HepG2 (cell line): Measurements from ENCODE around the gene DDTL. TPM values are rescaled to one million over a fixed set of nuclear protein-coding genes. Genes with fewer than 3 reads are reported as not detected.

Experiments
- ATAC-seq: fragments of 200-7000 bp; cut with Tn5 transposase; 3 replicates; pipeline ENCODE4 v1.9.1; 2020; ENCODE audit warnings: mild to moderate bottlenecking, moderate library complexity
- BruUV-seq: library from RNA; stranded (reverse); fragments of 400-500 nt; replicated peaks from 2 replicates; lab custom pipeline; 2021; lab: Mats Ljungman, UMichigan
- CTCF ChIA-PET: fragments of 300-600 bp; formaldehyde crosslinking; extraction: SDS; loops from one replicate; lab custom pipeline; 2021; ENCODE audit warnings: low total read pairs, inconsistent platforms, low intra/inter-chr PET ratio; lab: Yijun Ruan, JAX
- POLR2A ChIA-PET: fragments of 350-600 bp; sonication (Branson Sonifier 250); formaldehyde crosslinking; loops from one replicate; lab custom pipeline; 2020; ENCODE audit warnings: antibody characterized with exemption, inconsistent platforms; lab: Yijun Ruan, JAX
- DNase-seq: peaks from one replicate; pipeline ENCODE4 v3.0.0-alpha.2; 2015; ENCODE audit warnings: low spot score
- FAIRE-seq: peaks from 3 replicates; lab custom pipeline; 2011; peaks lifted over from hg19 to GRCh38; lab: Jason Lieb, UNC
- H2AFZ ChIP-seq: one replicate; pipeline ENCODE4 v1.6.1; 2011; ENCODE audit warnings: low read length, inconsistent platforms
- H3K27ac ChIP-seq: fragments of 300-600 bp; 3 replicates; pipeline ENCODE4 v1.8.0; 2011; ENCODE audit warnings: mixed run types, mild to moderate bottlenecking, mixed read lengths, low read length, inconsistent platforms; ENCODE audit not compliant: insufficient read depth; ENCODE audit errors: extremely low read length
- H3K27me3 ChIP-seq, 2 experiments: fragments of 200-600 bp in 1 of 2; 2 replicates in 1 of 2; 3 replicates in 1 of 2; pipeline versions ENCODE4 v1.6.0 to v1.8.0; 2011; ENCODE audit warnings: low read length in 2 of 2, mild to moderate bottlenecking in 2 of 2, moderate library complexity in 2 of 2, inconsistent platforms in 1 of 2; ENCODE audit not compliant: insufficient read depth in 2 of 2, control insufficient read depth in 1 of 2
- H3K36me3 ChIP-seq, 2 experiments: fragments of 200-600 bp in 1 of 2; replicated peaks in 1 of 2; 2 replicates in 1 of 2; 3 replicates in 1 of 2; pipeline versions ENCODE4 v1.5.1 to v1.8.0; 2011; ENCODE audit warnings: low read length in 2 of 2, inconsistent platforms in 1 of 2; ENCODE audit not compliant: insufficient read depth in 2 of 2, control insufficient read depth in 1 of 2
- H3K4me1 ChIP-seq: 2 replicates; pipeline ENCODE4 v1.5.1; 2012; ENCODE audit warnings: low read length, inconsistent platforms; ENCODE audit not compliant: insufficient read depth
- H3K4me2 ChIP-seq: 2 replicates; pipeline ENCODE4 v1.6.0; 2011; ENCODE audit warnings: low read depth, low read length, inconsistent platforms
- H3K4me3 ChIP-seq, 3 experiments: fragments of 200-600 bp in 1 of 3; sonication (generic), shearing (Covaris generic) in 1 of 3; replicated peaks in 1 of 3; 2 replicates each; pipeline ENCODE4 v1.5.1; 2011 to 2016; ENCODE audit warnings: low read length in 3 of 3, inconsistent platforms in 2 of 3, low read depth in 2 of 3, mild to moderate bottlenecking in 2 of 3, control low read depth in 1 of 3, mixed read lengths in 1 of 3; ENCODE audit not compliant: insufficient read depth in 1 of 3
- H3K79me2 ChIP-seq: one replicate; pipeline ENCODE4 v1.6.1; 2011; ENCODE audit warnings: low read length, inconsistent platforms; ENCODE audit not compliant: insufficient read depth
- H3K9ac ChIP-seq: 2 replicates; pipeline ENCODE4 v1.6.0; 2011; ENCODE audit warnings: mild to moderate bottlenecking, low read depth, low read length, inconsistent platforms; ENCODE audit not compliant: insufficient read depth
- H3K9me3 ChIP-seq: 2 replicates; pipeline ENCODE4 v1.5.1; 2012; ENCODE audit warnings: mild to moderate bottlenecking, low read length
- H4K20me1 ChIP-seq: 2 replicates; pipeline ENCODE4 v1.6.0; 2011; ENCODE audit warnings: inconsistent platforms, mild to moderate bottlenecking, low read length, moderate library complexity; ENCODE audit not compliant: insufficient read depth
- KAT8 ChIP-seq: IDR thresholded peaks from 2 replicates; pipeline ENCODE4 v1.6.1; 2016; ENCODE audit warnings: missing genetic modification reagents, missing compliant biosample characterization
- ZNF121 ChIP-seq: sonication (generic); formaldehyde crosslinking; IDR thresholded peaks from 2 replicates; pipeline ENCODE4 v1.5.0; 2020; ENCODE audit warnings: mild to moderate bottlenecking, missing genetic modification reagents
- ZNF770 ChIP-seq: sonication (generic); formaldehyde crosslinking; IDR thresholded peaks from 2 replicates; pipeline ENCODE4 v1.5.0; 2020; ENCODE audit warnings: mild to moderate bottlenecking, missing genetic modification reagents
- WGBS: methylation state at CpG from one replicate; pipeline ENCODE4 v1.1.6; 2017; ENCODE audit warnings: low lambda C conversion rate; 5-methylcytosine and 5-hydroxymethylcytosine counted together
- in situ Hi-C: cut with HindIII; loops from 2 replicates; pipeline ENCODE4 v1.10.0; 2017; ENCODE audit warnings: low pct_unique_long_range_greater_than_20kb; ENCODE audit not compliant: extremely low pct_ligation_motif_present
- intact Hi-C: fragments of 100-400 bp; cut with micrococcal nuclease; formaldehyde crosslinking; loops from one replicate; pipeline ENCODE4 v1.10.0; 2022; ENCODE audit not compliant: unreplicated experiment
- polyA plus RNA-seq, 8 experiments: library from polyadenylated mRNA; depleted of rRNA in 3 of 8; stranded (reverse) in 7 of 8; unstranded in 1 of 8; fragments of >200 nt; fragmentation: Illumina TruSeq in 4 of 8; extraction: Trizol in 4 of 8; gene quantifications; 2 replicates each; pipeline versions ENCODE4 v1.2.1 to v1.2.3, GENCODE V29; 2011 to 2016; ENCODE audit warnings: low read depth in 4 of 8, missing spikeins in 1 of 8, mixed read lengths in 1 of 8; ENCODE audit not compliant: insufficient read depth in 1 of 8
- total RNA-seq, 5 experiments: library from RNA; depleted of rRNA; stranded (reverse); fragments of >200 nt; fragmentation: Illumina TruSeq; extraction: Trizol; gene quantifications; 2 replicates each; pipeline ENCODE4 v1.2.3, GENCODE V29; 2016; ENCODE audit warnings: low read depth in 1 of 5

The DDTL gene
- total and polyA plus RNA-seq, 2 of the 13 experiments (the other 11 are each of a cell fraction or from before 2014, with no cell fraction given), result 0.31 TPM; not detected in 1

GRCh38 chr22:24016156-24016555 is 49.5 kb downstream of the DDTL start (continued):
- no peak for TF ChIP-seq ZNF770 (CRISPR knock-in tag)

- peaks cover 93% of the 10 kb centered on the region for H3K79me2 ChIP-seq
- DNase-seq, result no peak
- in situ Hi-C loops (no loop called here), intact Hi-C loops (no loop called here)
- peaks cover 42% of the 10 kb centered on the region for H3K4me1 ChIP-seq
- no peak overlapping the region for H3K27ac ChIP-seq
- no peak for FAIRE-seq
- 97% methylated on average over 3 of the region's 3 CpGs for WGBS
- H3K9ac ChIP-seq, result no peak overlapping the region
- no peaks in the 10 kb centered on the region for H3K9me3 ChIP-seq
- no peak for ATAC-seq
- no peak overlapping the region for H3K4me2 ChIP-seq
- H4K20me1 ChIP-seq, result no peaks in the 10 kb centered on the region
- H3K36me3 ChIP-seq, result peaks cover 0 to 10% of the 10 kb centered on the region in 2 experiments; a peak in 4 of 5 replicates
- BruUV-seq, result no TSS peak
- no peak overlapping the region for H2AFZ ChIP-seq
- no peak for TF ChIP-seq KAT8 (CRISPR knock-in tag)
- TF ChIP-seq ZNF121 (CRISPR knock-in tag), result peak; percentile 80; the same call in 1 of the 2 replicates
- no peak overlapping the region for H3K4me3 ChIP-seq
- CTCF ChIA-PET, result no interaction called here
- H3K27me3 ChIP-seq, result no peaks in the 10 kb centered on the region
- POLR2A ChIA-PET, result no interaction called here
These were observed 54.6 kb downstream of the DDTL start for GRCh38 chr22:24021304-24021703.

Other genes starting within 250 kb of the DDTL start
- gene ZNF70, start 215.8 kb upstream of the DDTL start, total RNA-seq (2016; rRNA removed; fragmentation: Illumina TruSeq; extraction: Trizol), result 3.6 and 4.0 TPM in 2 replicates
- 0.62 and 0.93 TPM in 2 replicates for gene ZNF70, start 215.8 kb upstream of the DDTL start, polyA plus RNA-seq (2011; rRNA removed)
- not detected in 2 replicates for gene VPREB3, start 212.5 kb upstream of the DDTL start, total RNA-seq (2016; rRNA removed; fragmentation: Illumina TruSeq; extraction: Trizol)
- gene VPREB3, start 212.5 kb upstream of the DDTL start, polyA plus RNA-seq (2011; rRNA removed), result 0.22 and 0.35 TPM in 2 replicates
- not detected in 2 replicates for gene C22orf15, start 203.9 kb upstream of the DDTL start, total RNA-seq (2016; rRNA removed; fragmentation: Illumina TruSeq; extraction: Trizol)
- 0.07 TPM in 1 of 2 replicates, not detected in the other for gene C22orf15, start 203.9 kb upstream of the DDTL start, polyA plus RNA-seq (2011; rRNA removed)
- 59.1 and 62.8 TPM in 2 replicates for gene CHCHD10, start 198.9 kb upstream of the DDTL start, total RNA-seq (2016; rRNA removed; fragmentation: Illumina TruSeq; extraction: Trizol)
- gene CHCHD10, start 198.9 kb upstream of the DDTL start, polyA plus RNA-seq (2011; rRNA removed), result 37.0 and 60.2 TPM in 2 replicates
- 2.7 and 8.9 TPM in 2 replicates for gene MMP11, start 194.0 kb upstream of the DDTL start, total RNA-seq (2016; rRNA removed; fragmentation: Illumina TruSeq; extraction: Trizol)
- gene MMP11, start 194.0 kb upstream of the DDTL start, polyA plus RNA-seq (2011; rRNA removed), result 28.6 and 88.6 TPM in 2 replicates
- 74.0 and 75.8 TPM in 2 replicates for gene SMARCB1, start 179.9 kb upstream of the DDTL start, total RNA-seq (2016; rRNA removed; fragmentation: Illumina TruSeq; extraction: Trizol)
- 150 and 166 TPM in 2 replicates for gene SMARCB1, start 179.9 kb upstream of the DDTL start, polyA plus RNA-seq (2011; rRNA removed)
- not detected in 2 replicates for gene DERL3, start 127.9 kb upstream of the DDTL start, total RNA-seq (2016; rRNA removed; fragmentation: Illumina TruSeq; extraction: Trizol)
- not detected in 2 replicates for gene DERL3, start 127.9 kb upstream of the DDTL start, polyA plus RNA-seq (2011; rRNA removed)
- 8.9 and 15.2 TPM in 2 replicates for gene SLC2A11, start 109.0 kb upstream of the DDTL start, total RNA-seq (2016; rRNA removed; fragmentation: Illumina TruSeq; extraction: Trizol)
- gene SLC2A11, start 109.0 kb upstream of the DDTL start, polyA plus RNA-seq (2011; rRNA removed), result 15.4 and 18.6 TPM in 2 replicates
- 537 and 634 TPM in 2 replicates for gene MIF, start 72.5 kb upstream of the DDTL start, total RNA-seq (2016; rRNA removed; fragmentation: Illumina TruSeq; extraction: Trizol)
- 675 and 735 TPM in 2 replicates for gene MIF, start 72.5 kb upstream of the DDTL start, polyA plus RNA-seq (2011; rRNA removed)
- 0.53 and 1.5 TPM in 2 replicates for gene GSTT2B, start 5.7 kb upstream of the DDTL start, total RNA-seq (2016; rRNA removed; fragmentation: Illumina TruSeq; extraction: Trizol)
- gene GSTT2B, start 5.7 kb upstream of the DDTL start, polyA plus RNA-seq (2011; rRNA removed), result 3.6 and 3.9 TPM in 2 replicates
- gene DDT, start 7.6 kb downstream of the DDTL start, total RNA-seq (2016; rRNA removed; fragmentation: Illumina TruSeq; extraction: Trizol), result 120 and 143 TPM in 2 replicates
- 159 and 181 TPM in 2 replicates for gene DDT, start 7.6 kb downstream of the DDTL start, polyA plus RNA-seq (2011; rRNA removed)
- gene GSTT2, start 13.2 kb downstream of the DDTL start, total RNA-seq (2016; rRNA removed; fragmentation: Illumina TruSeq; extraction: Trizol), result not detected in 2 replicates
- gene GSTT2, start 13.2 kb downstream of the DDTL start, polyA plus RNA-seq (2011; rRNA removed), result not detected in 2 replicates
- gene GSTT4, start 38.6 kb downstream of the DDTL start, total RNA-seq (2016; rRNA removed; fragmentation: Illumina TruSeq; extraction: Trizol), result 0.18 and 0.62 TPM in 2 replicates
- gene GSTT4, start 38.6 kb downstream of the DDTL start, polyA plus RNA-seq (2011; rRNA removed), result 0.59 and 0.63 TPM in 2 replicates
- gene CABIN1, start 44.4 kb downstream of the DDTL start, total RNA-seq (2016; rRNA removed; fragmentation: Illumina TruSeq; extraction: Trizol), result 51.3 and 61.3 TPM in 2 replicates
- gene CABIN1, start 44.4 kb downstream of the DDTL start, polyA plus RNA-seq (2011; rRNA removed), result 10.2 and 12.0 TPM in 2 replicates
- gene SUSD2, start 214.6 kb downstream of the DDTL start, total RNA-seq (2016; rRNA removed; fragmentation: Illumina TruSeq; extraction: Trizol), result 0.94 and 2.1 TPM in 2 replicates
- 11.0 and 12.7 TPM in 2 replicates for gene SUSD2, start 214.6 kb downstream of the DDTL start, polyA plus RNA-seq (2011; rRNA removed)